HG03103 (cell line): ENCODE data around the gene TP53AIP1.

Experiments used
- ATAC-seq: cut with Tn5 transposase; IDR thresholded peaks from one replicate; pipeline ENCODE4 v1.9.1; 2021; ENCODE audit warnings: low read depth; ENCODE audit not compliant: unreplicated experiment

The TP53AIP1 gene

GRCh38 chr11:128908391-128909246, 34.1 kb downstream of the TP53AIP1 start:
- no peak for ATAC-seq

GRCh38 chr11:128907585-128907984, 35.1 kb downstream of the TP53AIP1 start:
- no peak for ATAC-seq

GRCh38 chr11:128906185-128907050, 36.3 kb downstream of the TP53AIP1 start:
- ATAC-seq = no peak

- peak; percentile 50 for ATAC-seq
These were observed 37.1 kb downstream of the TP53AIP1 start for GRCh38 chr11:128905345-128906184.

- peak; percentile 41 for ATAC-seq
These were observed 37.9 kb downstream of the TP53AIP1 start for GRCh38 chr11:128904656-128905344.

- ATAC-seq = no peak
These were observed 38.4 kb downstream of the TP53AIP1 start for GRCh38 chr11:128904303-128904655.

GRCh38 chr11:128903248-128904061, 39.2 kb downstream of the TP53AIP1 start:
- no peak for ATAC-seq

GRCh38 chr11:128902515-128903066, 40.1 kb downstream of the TP53AIP1 start:
- ATAC-seq = no peak

- no peak for ATAC-seq
These were observed 40.8 kb downstream of the TP53AIP1 start for GRCh38 chr11:128901653-128902514.

GRCh38 chr11:128900468-128900867, 42.2 kb downstream of the TP53AIP1 start:
- no peak for ATAC-seq

GRCh38 chr11:128898580-128899344, 43.9 kb downstream of the TP53AIP1 start:
- ATAC-seq = no peak

GRCh38 chr11:128897826-128898225, 44.8 kb downstream of the TP53AIP1 start:
- ATAC-seq = no peak

- no peak for ATAC-seq
These were observed 46.3 kb downstream of the TP53AIP1 start for GRCh38 chr11:128896356-128896755.

- ATAC-seq = no peak
These were observed 47.1 kb downstream of the TP53AIP1 start for GRCh38 chr11:128895526-128895925.

- ATAC-seq = no peak
These were observed 48.0 kb downstream of the TP53AIP1 start for GRCh38 chr11:128894685-128895084.

- ATAC-seq = no peak
These were observed 48.4 kb downstream of the TP53AIP1 start for GRCh38 chr11:128894286-128894681.

- peak; percentile 69 for ATAC-seq
These were observed 48.9 kb downstream of the TP53AIP1 start for GRCh38 chr11:128893578-128894285.
